H1 (cell line): Measurements from ENCODE around the gene KCNE4. TPM values are rescaled to one million over a fixed set of nuclear protein-coding genes. Genes with fewer than 3 reads are reported as not detected.

Experiments used
- CTCF ChIA-PET: fragments of 300-600 bp; sonication (Branson Sonifier 250); formaldehyde crosslinking; loops from one replicate; lab custom pipeline; 2021; ENCODE audit not compliant: partially characterized antibody; lab: Charles Lee
- POLR2A ChIA-PET: fragments of 300-600 bp; sonication (Branson Sonifier 250); formaldehyde crosslinking; loops from one replicate; lab custom pipeline; 2021; ENCODE audit warnings: inconsistent platforms; ENCODE audit not compliant: partially characterized antibody; lab: Charles Lee
- DNase-seq, 2 experiments: peaks; one replicate each; pipeline versions ENCODE4 v3.0.0 to v3.0.0-alpha.2; 2010 to 2022; ENCODE audit warnings: low spot score in 2 of 2, low read depth in 1 of 2, mixed read lengths in 1 of 2
- FAIRE-seq: peaks from 2 replicates; lab custom pipeline; 2011; peaks lifted over from hg19 to GRCh38; lab: Jason Lieb, UNC
- H2AFZ ChIP-seq: 2 replicates; pipeline ENCODE4 v1.8.1; 2012; ENCODE audit warnings: low read length, inconsistent platforms
- H2AK5ac ChIP-seq: 2 replicates; pipeline ENCODE4 v1.6.1; 2013; ENCODE audit warnings: low read depth, low read length
- H2BK120ac ChIP-seq: replicated peaks from 2 replicates; pipeline ENCODE3; 2013; ENCODE audit warnings: low read depth, low read length, inconsistent platforms
- H2BK12ac ChIP-seq: 2 replicates; pipeline ENCODE4 v1.6.1; 2013; ENCODE audit warnings: low read depth, low read length
- H2BK15ac ChIP-seq: 2 replicates; pipeline ENCODE4 v1.6.1; 2013; ENCODE audit warnings: low read length
- H2BK20ac ChIP-seq: 2 replicates; pipeline ENCODE4 v1.6.1; 2013; ENCODE audit warnings: low read length
- H2BK5ac ChIP-seq: 2 replicates; pipeline ENCODE4 v1.6.1; 2013; ENCODE audit warnings: low read depth, low read length
- H3K14ac ChIP-seq: 2 replicates; pipeline ENCODE4 v1.6.1; 2013; ENCODE audit warnings: inconsistent platforms; ENCODE audit not compliant: insufficient read length
- H3K18ac ChIP-seq: 2 replicates; pipeline ENCODE4 v1.6.1; 2013; ENCODE audit warnings: low read length; ENCODE audit errors: extremely low read depth
- H3K23ac ChIP-seq: 2 replicates; pipeline ENCODE4 v1.6.1; 2013; ENCODE audit warnings: inconsistent platforms; ENCODE audit not compliant: insufficient read length
- H3K23me2 ChIP-seq: 2 replicates; pipeline ENCODE4 v1.6.1; 2013; ENCODE audit warnings: low read depth, low read length
- H3K27ac ChIP-seq: 2 replicates; pipeline ENCODE4 v1.6.1; 2011; ENCODE audit warnings: low read depth, low read length, inconsistent platforms
- H3K27me3 ChIP-seq, 4 experiments: replicated peaks in 1 of 4; 1 replicate in 1 of 4; 2 replicates in 3 of 4; pipeline versions ENCODE4 v1.6.1 to v1.8.1; 2011 to 2013; ENCODE audit warnings: low read length in 3 of 4, mild to moderate bottlenecking in 3 of 4, inconsistent platforms in 2 of 4, mixed read lengths in 2 of 4, moderate library complexity in 1 of 4; ENCODE audit not compliant: control insufficient read depth in 3 of 4, insufficient read depth in 3 of 4; ENCODE audit errors: extremely low read depth in 1 of 4
- H3K36me3 ChIP-seq, 4 experiments: 2 replicates each; pipeline versions ENCODE4 v1.6.1 to v1.8.1; 2011 to 2013; ENCODE audit warnings: mild to moderate bottlenecking in 4 of 4, low read length in 3 of 4, moderate library complexity in 2 of 4, control low read depth in 1 of 4, inconsistent platforms in 1 of 4; ENCODE audit not compliant: insufficient read depth in 4 of 4, control insufficient read depth in 2 of 4
- H3K4ac ChIP-seq: replicated peaks from 2 replicates; pipeline ENCODE3; 2013; ENCODE audit warnings: low read length, low read depth, mixed read lengths, inconsistent platforms; ENCODE audit not compliant: insufficient read length
- H3K4me1 ChIP-seq, 4 experiments: replicated peaks in 1 of 4; 1 replicate in 1 of 4; 2 replicates in 3 of 4; pipeline versions ENCODE4 v1.6.1 to v1.8.1; 2011 to 2013; ENCODE audit warnings: low read length in 3 of 4, inconsistent platforms in 2 of 4, mixed read lengths in 1 of 4; ENCODE audit not compliant: insufficient read depth in 4 of 4, control insufficient read depth in 3 of 4
- H3K4me2 ChIP-seq, 2 experiments: 2 replicates each; pipeline versions ENCODE4 v1.6.1 to v1.8.1; 2011 to 2013; ENCODE audit warnings: low read depth in 2 of 2, low read length in 2 of 2, control low read depth in 1 of 2, inconsistent platforms in 1 of 2, mild to moderate bottlenecking in 1 of 2; ENCODE audit not compliant: insufficient read depth in 1 of 2
- H3K4me3 ChIP-seq, 4 experiments: fragments of 200-600, 300-600 bp in 1 of 4; sonication (generic), shearing (Covaris generic), sonication (Bioruptor Twin) in 1 of 4; 2 replicates each; pipeline versions ENCODE4 v1.5.1 to v1.8.1; 2011 to 2016; ENCODE audit warnings: low read length in 4 of 4, low read depth in 3 of 4, control low read depth in 2 of 4, inconsistent platforms in 2 of 4, mild to moderate bottlenecking in 2 of 4, mixed read lengths in 1 of 4, moderate library complexity in 1 of 4; ENCODE audit not compliant: insufficient read depth in 2 of 4; ENCODE audit errors: extremely low read depth in 1 of 4
- H3K56ac ChIP-seq: replicated peaks from 2 replicates; pipeline ENCODE3; 2013; ENCODE audit warnings: low read depth, mild to moderate bottlenecking, mixed read lengths, low read length, inconsistent platforms; ENCODE audit not compliant: insufficient read length
- H3K79me1 ChIP-seq: 2 replicates; pipeline ENCODE4 v1.6.1; 2013; ENCODE audit warnings: low read depth, low read length, control low read depth
- H3K79me2 ChIP-seq, 2 experiments: 2 replicates each; pipeline versions ENCODE4 v1.6.1 to v1.8.1; 2012 to 2013; ENCODE audit warnings: low read length in 2 of 2, mild to moderate bottlenecking in 2 of 2, inconsistent platforms in 1 of 2; ENCODE audit not compliant: insufficient read depth in 2 of 2, control insufficient read depth in 1 of 2
- H3K9ac ChIP-seq, 4 experiments: replicated peaks in 1 of 4; 1 replicate in 1 of 4; 2 replicates in 3 of 4; pipeline versions ENCODE4 v1.6.1 to v1.8.1; 2011 to 2013; ENCODE audit warnings: low read depth in 3 of 4, low read length in 3 of 4, control low read depth in 2 of 4, mild to moderate bottlenecking in 2 of 4, moderate library complexity in 2 of 4, inconsistent platforms in 1 of 4; ENCODE audit errors: extremely low read depth in 1 of 4
- H3K9me3 ChIP-seq, 2 experiments: 2 replicates each; pipeline versions ENCODE4 v1.6.1 to v1.8.1; 2012 to 2013; ENCODE audit warnings: mild to moderate bottlenecking in 2 of 2, moderate library complexity in 2 of 2, control low read depth in 1 of 2, inconsistent platforms in 1 of 2, low read depth in 1 of 2, low read length in 1 of 2, mixed read lengths in 1 of 2; ENCODE audit not compliant: insufficient read depth in 2 of 2
- H4K20me1 ChIP-seq, 2 experiments: replicated peaks in 1 of 2; 2 replicates each; pipeline versions ENCODE3 to v1.8.1; 2011 to 2013; ENCODE audit warnings: inconsistent platforms in 2 of 2, low read length in 2 of 2, mild to moderate bottlenecking in 1 of 2; ENCODE audit not compliant: insufficient read depth in 2 of 2, control insufficient read depth in 1 of 2
- H4K5ac ChIP-seq: 2 replicates; pipeline ENCODE4 v1.6.1; 2013; ENCODE audit warnings: low read length, low read depth, mixed read lengths, inconsistent platforms; ENCODE audit not compliant: insufficient read length
- H4K8ac ChIP-seq: 2 replicates; pipeline ENCODE4 v1.8.0; 2013; ENCODE audit warnings: mild to moderate bottlenecking, moderate library complexity, low read length, inconsistent platforms; ENCODE audit not compliant: insufficient read depth; ENCODE audit errors: extremely low read depth
- H4K91ac ChIP-seq: replicated peaks from 2 replicates; pipeline ENCODE3; 2013; ENCODE audit warnings: low read length, mixed read lengths, inconsistent platforms; ENCODE audit not compliant: insufficient read length
- CTCF ChIP-seq, 3 experiments: IDR thresholded peaks; 1 replicate in 2 of 3; 2 replicates in 1 of 3; pipeline versions ENCODE4 v1.5.1 to v1.6.1; 2011; ENCODE audit warnings: low read length in 3 of 3, mild to moderate bottlenecking in 3 of 3, inconsistent platforms in 2 of 3, low read depth in 1 of 3, moderate library complexity in 1 of 3; ENCODE audit not compliant: insufficient read depth in 1 of 3; ENCODE audit errors: control extremely low read depth in 1 of 3
- GTF2F1 ChIP-seq: IDR thresholded peaks from 2 replicates; pipeline ENCODE4 v1.6.1; 2012; ENCODE audit warnings: low read depth, low read length, improper control_type of control experiment, borderline replicate concordance
- JUN ChIP-seq: IDR thresholded peaks from 2 replicates; pipeline ENCODE4 v1.6.1; 2011; ENCODE audit warnings: low read depth, mild to moderate bottlenecking, improper control_type of control experiment, low read length
- POLR2AphosphoS5 ChIP-seq: IDR thresholded peaks from 2 replicates; pipeline ENCODE4 v1.6.1; 2011; ENCODE audit warnings: low read depth, low read length
- SIRT6 ChIP-seq: IDR thresholded peaks from one replicate; pipeline ENCODE4 v1.7.1; 2012; ENCODE audit warnings: low read length, inconsistent platforms
- SIX5 ChIP-seq: IDR thresholded peaks from 2 replicates; pipeline ENCODE4 v1.6.1; 2011; ENCODE audit warnings: mild to moderate bottlenecking, low read depth, low read length
- TAF1 ChIP-seq: IDR thresholded peaks from 2 replicates; pipeline ENCODE4 v1.6.1; 2011; ENCODE audit warnings: mild to moderate bottlenecking, low read depth, low read length
- TCF12 ChIP-seq: IDR thresholded peaks from 2 replicates; pipeline ENCODE4 v1.6.1; 2011; ENCODE audit warnings: low read depth, mild to moderate bottlenecking, low read length
- WGBS, 2 experiments: shearing (Covaris generic) in 1 of 2; methylation state at CpG; one replicate each; pipeline versions ENCODE4 v1.1.6 to v1.1.7; 2013 to 2015; ENCODE audit warnings: low lambda C conversion rate in 2 of 2, mixed read lengths in 2 of 2, inconsistent platforms in 1 of 2, low coverage in 1 of 2, missing lambda C conversion rate in 1 of 2; ENCODE audit not compliant: insufficient replicate concordance in 2 of 2, insufficient coverage in 1 of 2, insufficient read length in 1 of 2; ENCODE audit errors: extremely low coverage in 1 of 2, missing lambda C conversion rate in 1 of 2; 5-methylcytosine and 5-hydroxymethylcytosine counted together
- polyA plus RNA-seq, 7 experiments: library from polyadenylated mRNA; depleted of rRNA in 3 of 7; stranded (reverse) in 5 of 7; unstranded in 2 of 7; fragments of >200 nt in 5 of 7; fragments of 200-250 nt in 2 of 7; gene quantifications; 1 replicate in 5 of 7; 2 replicates in 1 of 7; 4 replicates in 1 of 7; pipeline versions ENCODE4 v1.2.1 to v1.2.3, GENCODE V29; 2011 to 2013; ENCODE audit warnings: missing spikeins in 2 of 7, mixed read lengths in 2 of 7
- total RNA-seq: library from RNA; stranded (reverse); fragmentation: NEBNext Ultra II Directional; extraction: Animal tissue kit (Norgen Biotek cat#: 25700); gene quantifications from 2 replicates; pipeline ENCODE4 v1.2.1, GENCODE V29; 2021

Gene KCNE4
- total and polyA plus RNA-seq, 2 of the 8 experiments (the other 6 are each of a cell fraction or from before 2014, with no cell fraction given): 0.08 to 0.09 TPM

- Histone ChIP-seq H4K91ac (no peak overlapping the region), H3K27me3 (no peaks in the 10 kb centered on the region), H3K56ac (no peak overlapping the region), H3K4me1 (no peaks in the 10 kb centered on the region), H3K36me3 (no peaks in the 10 kb centered on the region), H3K4me2 (no peak overlapping the region), H2BK5ac (no peak overlapping the region), H4K20me1 (no peaks in the 10 kb centered on the region), H2BK120ac (no peak overlapping the region), H4K8ac (no peak overlapping the region), H3K14ac (no peak overlapping the region), H3K18ac (no peak overlapping the region), H3K4ac (no peak overlapping the region), H4K5ac (no peak overlapping the region), H3K79me1 (no peaks in the 10 kb centered on the region), H2BK20ac (no peak overlapping the region), H3K27ac (no peak overlapping the region), H3K9me3 (no peaks in the 10 kb centered on the region), H2AFZ (no peak overlapping the region), H3K79me2 (no peaks in the 10 kb centered on the region), H3K23me2 (no peaks in the 10 kb centered on the region), H3K23ac (no peak overlapping the region), H3K4me3 (no peak overlapping the region), H2AK5ac (no peak overlapping the region), H2BK12ac (no peak overlapping the region), H2BK15ac (no peak overlapping the region), H3K9ac (no peak overlapping the region)
- FAIRE-seq (no peak), DNase-seq (no peak)
- no peak for TF ChIP-seq TAF1
- no peak for TF ChIP-seq POLR2AphosphoS5
- TF ChIP-seq GTF2F1: no peak
- TF ChIP-seq JUN: no peak
- no peak for TF ChIP-seq SIX5
- TF ChIP-seq TCF12: no peak
- TF ChIP-seq SIRT6: no peak
- TF ChIP-seq CTCF (IDR thresholded peaks at IDR 0.05; ENCODE audit: control extremely low read depth in 1 of 3, insufficient read depth in 1 of 3, low read depth in 1 of 3, low read length in 3 of 3): no peak
- POLR2A ChIA-PET: no interaction called here
- CTCF ChIA-PET: no interaction called here
- 91% methylated on average over 6 of the region's 6 CpGs; no CpG with 5 or more reads in 1 of the 2 experiments for whole genome bisulfite sequencing, 2 experiments
Measured at GRCh38 chr2:223012291-223012690, 39.7 kb upstream of the KCNE4 start.
